Activated naive CD4-positive, alpha-beta T cell treated with anti-CD3 and anti-CD28 coated beads, Interleukin-2, amount 50 U/mL, for 72 hours (primary cell): ENCODE results near the gene CACFD1. TPM values are rescaled to one million over a fixed set of nuclear protein-coding genes. Genes with fewer than 3 reads are reported as not detected.

Experiments used
- ATAC-seq, 2 donors: fragments of 150-1000 bp; cut with Tn5 transposase; 2 replicates each; pipeline ENCODE4 v1.10.0; 2021; ENCODE audit warnings: mild to moderate bottlenecking in 2 of 2, moderate library complexity in 2 of 2
- DNase-seq, 2 donors: peaks; one replicate each; pipeline ENCODE4 v3.0.0; 2021 to 2022; ENCODE audit warnings: low spot score in 2 of 2
- H3K27ac Mint-ChIP-seq, 2 donors: one replicate each; pipeline ENCODE4 v1.8.0; 2022; ENCODE audit warnings: mild to moderate bottlenecking in 2 of 2, mixed read lengths in 2 of 2
- H3K36me3 Mint-ChIP-seq, 2 donors: one replicate each; pipeline ENCODE4 v1.8.0; 2022; ENCODE audit warnings: mixed read lengths in 2 of 2
- H3K9me3 Mint-ChIP-seq, 2 donors: one replicate each; pipeline ENCODE4 v1.8.0; 2022; ENCODE audit warnings: mixed read lengths in 2 of 2
- total RNA-seq, 2 donors: library from RNA; stranded (reverse); gene quantifications; one replicate each; pipeline ENCODE4 v1.2.3, GENCODE V29; 2022

Gene CACFD1
- 1 to 10 TPM in 1 of 2 donors, under 1 TPM in 1; 0.37 to 2.3 TPM for total RNA-seq

DNA sequence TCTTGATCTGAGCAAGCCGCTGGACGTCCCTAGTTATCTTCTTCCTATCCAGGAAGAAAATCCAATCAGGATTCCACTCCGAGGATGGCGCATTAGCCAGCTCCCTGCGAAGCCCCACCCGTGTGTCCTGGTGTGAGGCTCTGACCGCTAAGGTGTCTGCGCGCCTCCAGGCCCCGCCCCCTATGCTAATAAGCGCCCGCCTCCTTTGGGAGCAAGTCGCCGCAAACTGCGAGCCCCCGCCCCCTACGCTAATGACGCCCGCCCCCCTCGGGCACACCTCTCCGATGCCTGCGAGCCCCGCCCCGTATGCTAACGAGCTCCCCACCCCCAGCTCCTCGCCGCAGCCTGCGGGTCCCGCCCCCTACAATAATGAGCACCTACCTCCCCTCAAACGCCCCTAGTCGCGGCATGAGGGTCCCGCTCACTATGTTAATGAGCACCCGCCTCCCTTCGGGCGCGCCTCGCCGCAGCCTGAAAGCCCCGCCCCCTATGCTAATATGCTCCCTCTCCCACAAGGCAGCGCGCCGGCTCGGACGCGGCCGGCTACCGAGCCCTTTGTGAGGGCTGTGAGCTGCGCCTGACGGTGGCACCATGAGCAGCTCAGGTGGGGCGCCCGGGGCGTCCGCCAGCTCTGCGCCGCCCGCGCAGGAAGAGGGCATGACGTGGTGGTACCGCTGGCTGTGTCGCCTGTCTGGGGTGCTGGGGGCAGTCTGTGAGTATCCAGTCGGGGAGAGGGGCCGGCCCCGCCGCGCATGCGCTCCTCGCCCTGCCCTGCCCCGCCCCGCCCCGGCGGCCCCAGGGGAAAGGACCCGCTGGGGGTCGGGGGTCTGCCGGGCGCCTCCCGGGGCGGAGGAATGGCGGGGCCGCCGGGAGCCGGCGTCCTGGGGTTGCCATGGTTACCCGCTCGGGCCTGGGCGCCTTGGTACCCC is at the start of gene CACFD1:
Gene CACFD1 (plus strand): TSS at position 503 of the 929 bp plus-strand sequence. CDS start 89 bp downstream, at position 592.
- ATAC-seq = peak; percentile 87 to 89
- Mint-ChIP-seq H3K27ac (peak within 1 kb of the TSS; percentile 44 to 85), H3K36me3 (no peaks in the 10 kb centered on the region)

DNA sequence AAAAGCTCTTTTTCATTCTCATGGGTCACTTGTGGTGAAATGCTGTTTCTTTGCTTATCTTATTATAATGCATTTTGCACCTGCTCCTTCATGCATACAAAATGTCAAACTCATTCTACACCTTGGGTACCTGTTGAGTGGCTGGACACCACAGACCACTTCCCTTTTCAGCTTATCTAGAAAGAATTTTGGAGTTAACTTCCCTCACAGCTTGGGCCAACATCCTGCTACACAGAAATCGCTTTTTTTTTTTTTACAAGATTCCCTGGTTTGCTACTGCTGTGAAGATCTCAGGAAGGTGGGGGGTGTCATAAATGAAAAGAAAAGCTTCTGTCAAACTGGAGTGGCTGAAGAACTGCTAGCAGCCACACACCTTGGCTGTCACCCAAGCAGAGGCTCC is 44.6 kb upstream of the CACFD1 start:
- DNase-seq = no peak
- ATAC-seq = no peak
- H3K9me3 Mint-ChIP-seq = no peaks in the 10 kb centered on the region
- peaks cover 24 to 40% of the 10 kb centered on the region in 2 donors for H3K36me3 Mint-ChIP-seq
- H3K27ac Mint-ChIP-seq = peak overlapping the region; percentile 10 to 98

More for the DNA sequence above, at the start of gene CACFD1:
- peak; percentile 88 for DNase-seq
- no peaks in the 10 kb centered on the region for H3K9me3 Mint-ChIP-seq

DNA sequence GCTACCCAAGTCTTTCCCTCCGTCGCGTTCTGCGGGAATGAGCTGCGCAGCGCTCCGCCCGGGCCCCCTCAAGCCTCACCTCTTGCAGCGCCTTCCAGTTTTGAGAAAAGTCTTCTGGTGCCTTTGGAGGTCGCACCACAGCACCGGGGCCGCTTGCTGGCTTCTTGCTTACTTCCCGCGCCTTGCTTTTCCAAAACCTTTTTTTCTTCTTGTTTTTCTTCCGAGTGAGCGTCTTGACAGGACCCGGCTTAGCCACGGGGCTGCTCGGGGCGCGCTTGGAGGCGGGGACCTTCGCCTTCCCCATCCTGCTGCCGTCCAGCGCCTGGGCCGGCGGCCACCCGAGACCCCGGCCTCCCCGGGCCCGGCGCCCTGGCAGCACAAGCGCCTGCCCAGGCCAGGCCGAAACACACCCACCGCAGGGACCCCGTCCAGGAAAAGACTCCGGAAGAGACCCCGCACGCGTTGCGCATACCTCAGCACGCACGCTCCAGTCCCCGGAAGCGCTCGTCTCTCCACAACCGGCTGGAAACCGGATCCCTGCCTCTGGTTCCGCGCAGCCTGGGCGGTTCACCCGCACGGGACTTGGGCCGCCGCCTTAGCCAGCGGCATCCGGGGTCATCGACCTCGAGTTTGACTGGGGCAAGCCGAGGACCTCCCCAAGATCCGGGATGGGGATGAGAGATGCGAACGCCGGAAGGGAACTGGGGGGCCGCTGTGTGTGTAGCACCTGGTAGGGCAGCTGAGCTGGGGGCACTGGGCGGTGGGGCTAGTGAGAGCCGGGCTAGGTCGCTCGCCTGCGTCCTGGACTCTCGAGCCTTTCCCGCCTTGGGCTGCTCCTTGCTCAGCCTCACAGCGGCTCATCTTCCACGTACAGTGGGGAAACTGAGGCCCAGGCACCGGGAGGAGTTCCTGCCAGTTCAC is 42.0 kb upstream of the CACFD1 start, which contains the start of gene REXO4:
Gene REXO4 (minus strand): TSS at position 470 of the 921 bp plus-strand sequence. CDS start 166 bp downstream, at position 304.
- H3K9me3 Mint-ChIP-seq = no peaks in the 10 kb centered on the region
- peaks cover 20 to 40% of the 10 kb centered on the region in 2 donors for H3K36me3 Mint-ChIP-seq
- peak; percentile 84 to 92 for ATAC-seq
- H3K27ac Mint-ChIP-seq = peak within 1 kb of the TSS; percentile 97 to 98
- peak; percentile 86 to 93 for DNase-seq

DNA sequence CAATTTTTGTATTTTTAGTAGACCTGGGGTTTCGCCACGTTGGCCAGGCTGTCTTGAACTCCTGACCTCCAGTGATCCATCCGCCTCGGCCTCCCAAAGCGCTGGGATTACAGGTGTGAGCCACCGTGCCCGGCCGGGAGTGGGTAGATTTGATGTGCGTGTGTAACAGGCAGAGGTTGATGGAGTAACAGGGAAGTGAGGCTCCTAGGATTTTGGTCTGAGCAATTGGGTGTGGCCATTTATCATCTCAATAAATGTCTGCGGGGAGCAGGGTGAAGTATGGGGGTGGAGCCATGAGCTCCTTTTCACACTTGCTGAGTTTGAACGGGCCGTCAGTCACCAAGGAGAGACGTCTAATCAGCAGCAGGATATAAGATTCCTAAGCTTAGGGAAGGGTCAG is 40.8 kb upstream of the CACFD1 start:
- no peak for DNase-seq
- Mint-ChIP-seq H3K36me3 (peaks cover 20 to 40% of the 10 kb centered on the region in 2 donors), H3K27ac (peak overlapping the region; percentile 90 to 98), H3K9me3 (no peaks in the 10 kb centered on the region)
- no peak for ATAC-seq

DNA sequence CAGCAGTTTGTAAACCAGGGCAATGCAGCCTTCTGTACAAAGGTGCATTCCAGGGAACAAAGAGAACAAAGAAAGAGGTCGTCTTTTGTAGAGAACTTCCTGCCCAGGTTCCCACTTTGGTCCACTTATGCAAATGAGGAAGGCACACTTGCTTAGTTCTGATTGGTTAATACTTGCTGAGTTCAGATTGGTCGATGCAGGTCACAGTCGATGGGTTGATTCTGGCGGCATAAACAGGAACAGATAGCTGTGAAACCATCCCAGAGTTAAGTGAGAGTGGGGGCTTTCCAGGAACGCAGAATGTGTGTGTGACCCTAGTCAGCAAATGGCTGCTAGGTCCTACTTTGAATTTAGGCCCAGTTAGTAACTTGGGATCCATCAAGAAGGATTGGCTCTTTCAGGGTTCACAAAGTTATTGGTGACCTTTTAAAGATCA is 39.4 kb upstream of the CACFD1 start:
- no peak for ATAC-seq
- Mint-ChIP-seq H3K27ac (no peak overlapping the region), H3K36me3 (peaks cover 20 to 30% of the 10 kb centered on the region in 2 donors), H3K9me3 (no peaks in the 10 kb centered on the region)
- no peak for DNase-seq

DNA sequence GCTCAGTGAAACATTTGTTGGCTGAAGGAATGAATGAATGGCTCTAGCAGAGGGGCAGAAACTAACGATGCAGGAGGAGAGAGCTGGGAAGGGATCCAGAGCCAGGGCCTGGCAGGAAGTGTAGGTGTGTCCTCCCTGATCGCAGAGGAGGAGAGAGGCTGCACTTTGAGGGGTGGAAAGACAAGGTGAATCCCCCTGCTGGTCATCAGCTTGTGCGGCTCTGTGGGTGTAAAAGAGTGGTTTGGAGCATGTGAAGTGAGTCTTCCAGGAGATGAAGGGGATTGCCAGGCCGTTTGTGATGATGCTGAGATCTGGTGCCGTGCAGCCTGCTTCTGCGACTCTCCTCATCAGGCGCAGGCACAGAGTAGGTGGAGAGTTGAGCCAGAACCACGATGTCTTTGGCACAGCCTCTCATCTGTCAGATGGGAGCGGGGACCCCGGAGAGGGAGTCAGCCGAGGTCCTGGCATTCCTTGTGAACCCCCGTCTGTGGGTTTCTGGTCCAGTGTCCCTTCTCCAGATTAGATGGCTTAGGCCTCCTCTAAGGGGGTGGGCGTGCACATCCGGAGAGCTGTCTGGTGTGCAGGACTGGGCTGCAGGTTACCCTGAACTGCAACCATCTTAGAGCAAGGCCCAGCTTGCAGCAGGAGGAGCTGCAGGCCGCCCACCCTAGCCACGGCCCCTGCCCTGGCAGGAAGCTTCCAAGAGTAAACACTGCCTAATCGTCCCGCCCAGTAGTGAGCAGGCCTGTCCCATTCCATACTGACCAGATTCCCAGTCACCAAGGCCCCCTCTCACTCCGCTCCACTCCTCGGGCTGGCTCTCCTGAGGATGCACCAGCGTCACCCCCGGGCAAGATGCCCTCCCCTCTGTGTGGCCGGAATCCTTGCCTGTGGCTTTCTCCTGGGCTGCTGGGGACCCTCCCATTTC is 37.9 kb upstream of the CACFD1 start, which contains the start of gene ADAMTS13:
Gene ADAMTS13 (plus strand): TSS at position 753 of the 928 bp plus-strand sequence. CDS start 77 bp downstream, at position 830.
- Mint-ChIP-seq H3K9me3 (no peaks in the 10 kb centered on the region), H3K36me3 (peaks cover 15 to 17% of the 10 kb centered on the region in 2 donors), H3K27ac (peak within 1 kb of the TSS; percentile 40 to 76)
- peak; percentile 30 to 62 for DNase-seq
- peak; percentile 35 to 66 for ATAC-seq

DNA sequence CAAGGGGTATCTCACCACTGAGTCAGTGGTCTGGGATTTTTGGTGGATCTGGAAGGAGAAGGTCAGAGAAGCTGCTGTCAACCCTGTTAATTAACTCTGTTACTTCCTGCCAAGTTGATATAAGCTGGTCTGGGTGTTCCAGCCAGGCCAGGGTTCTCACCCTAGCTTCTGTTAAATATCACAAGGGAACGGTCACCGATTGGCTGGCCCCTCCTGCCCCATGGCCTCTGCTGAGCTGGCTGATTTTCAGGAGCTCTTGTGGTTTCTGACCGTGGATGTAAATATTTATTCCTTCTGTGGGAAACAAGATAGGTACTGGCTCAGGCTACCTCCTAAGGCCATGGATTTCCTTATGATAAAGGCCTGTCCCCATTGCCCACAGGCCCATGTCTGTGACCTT is 36.6 kb upstream of the CACFD1 start:
- no peak for ATAC-seq
- Mint-ChIP-seq H3K27ac (peak overlapping the region in 1 of 2 donors; percentile 2), H3K36me3 (peaks cover 3% of the 10 kb centered on the region in 2 donors)

DNA sequence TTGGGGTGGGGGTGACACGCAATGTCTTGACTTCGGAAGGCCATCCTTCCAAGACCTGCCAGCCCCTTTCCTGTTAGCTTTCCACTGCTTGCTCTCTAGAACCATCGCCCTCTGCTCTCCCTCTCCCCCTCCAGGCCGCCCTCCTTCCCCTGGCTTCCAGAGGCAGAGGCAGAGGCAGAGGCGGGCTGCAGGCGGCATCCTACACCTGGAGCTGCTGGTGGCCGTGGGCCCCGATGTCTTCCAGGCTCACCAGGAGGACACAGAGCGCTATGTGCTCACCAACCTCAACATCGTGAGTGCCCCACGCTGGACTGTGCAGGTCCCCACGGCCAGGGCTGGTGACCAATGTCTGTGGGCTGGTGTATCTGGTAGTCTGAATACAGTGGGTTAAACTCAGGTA is 35.6 kb upstream of the CACFD1 start:
- no peaks in the 10 kb centered on the region for H3K36me3 Mint-ChIP-seq
- no peaks in the 10 kb centered on the region for H3K9me3 Mint-ChIP-seq
- DNase-seq (no peak), ATAC-seq (no peak)
- no peak overlapping the region for H3K27ac Mint-ChIP-seq

More for the DNA sequence above, 36.6 kb upstream of the CACFD1 start:
- no peak for DNase-seq
- no peaks in the 10 kb centered on the region for H3K9me3 Mint-ChIP-seq

DNA sequence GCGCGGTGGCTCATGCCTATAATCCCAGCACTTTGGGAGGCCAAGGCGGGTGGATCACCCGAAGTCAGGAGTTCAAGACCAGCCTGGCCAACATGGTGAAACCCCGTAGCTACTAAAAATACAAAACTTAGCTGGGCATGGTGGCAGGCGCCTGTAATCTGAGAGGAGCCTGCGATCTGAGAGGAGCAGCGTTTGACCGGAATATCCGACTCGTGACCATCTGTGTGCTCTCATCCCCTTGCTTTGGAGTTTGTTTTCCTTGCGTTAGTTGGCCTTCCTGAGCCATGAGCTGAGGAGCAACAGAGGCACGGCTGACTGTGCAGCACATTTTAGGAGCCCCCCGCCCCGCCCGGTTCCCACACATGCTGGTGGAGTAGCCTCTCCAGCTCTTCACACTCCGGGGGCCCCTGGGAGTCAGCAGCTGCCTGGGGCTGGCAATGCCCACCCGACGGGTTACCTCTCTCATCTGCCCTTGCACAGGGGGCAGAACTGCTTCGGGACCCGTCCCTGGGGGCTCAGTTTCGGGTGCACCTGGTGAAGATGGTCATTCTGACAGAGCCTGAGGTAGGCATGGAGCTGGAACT is 34.6 kb upstream of the CACFD1 start:
- Mint-ChIP-seq H3K36me3 (no peaks in the 10 kb centered on the region), H3K9me3 (no peaks in the 10 kb centered on the region), H3K27ac (no peak overlapping the region)
- no peak for ATAC-seq
- no peak for DNase-seq

DNA sequence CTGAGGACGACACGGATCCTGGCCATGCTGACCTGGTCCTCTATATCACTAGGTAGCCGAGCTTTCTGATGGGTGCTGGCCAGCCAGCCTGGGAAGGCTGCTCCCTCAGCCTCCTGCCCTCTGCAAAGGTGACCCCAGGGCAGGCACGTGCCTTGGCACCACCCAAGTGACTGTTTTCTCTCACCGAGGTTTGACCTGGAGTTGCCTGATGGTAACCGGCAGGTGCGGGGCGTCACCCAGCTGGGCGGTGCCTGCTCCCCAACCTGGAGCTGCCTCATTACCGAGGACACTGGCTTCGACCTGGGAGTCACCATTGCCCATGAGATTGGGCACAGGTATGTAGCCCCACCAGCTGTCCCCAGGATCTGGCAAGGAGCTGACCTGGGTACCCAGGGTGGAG is 33.8 kb upstream of the CACFD1 start:
- no peak for ATAC-seq
- Mint-ChIP-seq H3K36me3 (no peaks in the 10 kb centered on the region), H3K27ac (no peak overlapping the region), H3K9me3 (no peaks in the 10 kb centered on the region)
- no peak for DNase-seq

DNA sequence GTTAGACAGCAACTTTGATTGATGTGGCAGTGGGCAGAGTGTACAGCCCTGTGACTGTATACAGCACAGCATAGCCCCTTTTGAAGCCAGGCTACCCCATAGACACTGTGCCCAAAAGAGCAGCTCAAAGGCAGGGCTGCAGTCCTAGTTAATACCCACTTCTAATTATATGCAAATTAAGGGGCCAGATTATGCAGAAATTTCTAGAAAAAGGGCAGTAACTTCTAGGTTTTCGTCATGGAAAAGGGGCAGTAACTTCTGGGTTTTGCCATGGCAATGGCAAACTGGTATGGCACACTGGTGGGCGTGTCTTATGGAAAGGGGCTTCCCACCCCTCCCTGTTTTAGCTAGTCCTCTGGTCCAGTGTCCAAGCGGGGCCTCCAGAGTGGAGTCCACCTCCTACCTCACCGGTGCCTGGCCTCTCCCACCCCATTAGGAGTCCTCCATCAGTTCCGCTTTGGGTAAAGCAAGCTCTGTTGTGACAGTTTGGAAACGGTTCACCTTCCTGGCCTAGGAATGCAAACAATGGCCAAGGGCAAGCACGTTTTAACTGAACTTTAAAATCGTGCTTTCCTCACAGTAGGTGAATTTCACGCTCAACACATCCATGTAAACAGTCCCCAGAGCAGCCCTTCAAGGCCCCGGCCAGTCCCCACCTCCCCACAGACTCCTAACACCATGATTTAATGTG is 32.0 kb upstream of the CACFD1 start:
- Mint-ChIP-seq H3K27ac (no peak overlapping the region), H3K36me3 (no peaks in the 10 kb centered on the region), H3K9me3 (no peaks in the 10 kb centered on the region)
- ATAC-seq (no peak), DNase-seq (no peak)

DNA sequence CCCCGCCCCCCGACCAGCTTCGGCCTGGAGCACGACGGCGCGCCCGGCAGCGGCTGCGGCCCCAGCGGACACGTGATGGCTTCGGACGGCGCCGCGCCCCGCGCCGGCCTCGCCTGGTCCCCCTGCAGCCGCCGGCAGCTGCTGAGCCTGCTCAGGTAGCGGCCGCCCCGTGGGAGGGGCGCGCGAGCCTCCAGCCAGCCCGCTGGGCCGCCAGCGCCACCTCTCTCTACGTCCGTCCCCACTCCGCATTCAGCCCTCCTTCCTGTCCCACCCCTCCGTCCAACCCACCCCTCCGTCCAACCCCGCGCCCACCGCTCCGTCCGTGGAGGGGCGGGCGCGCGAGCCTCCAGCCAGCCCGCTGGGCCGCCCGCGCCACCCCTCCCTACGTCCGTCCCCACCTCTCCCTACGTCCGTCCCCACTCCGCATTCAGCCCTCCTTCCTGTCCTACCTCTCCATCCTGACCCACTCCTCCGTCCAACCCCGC is 31.1 kb upstream of the CACFD1 start:
- Mint-ChIP-seq H3K36me3 (no peaks in the 10 kb centered on the region), H3K9me3 (no peaks in the 10 kb centered on the region), H3K27ac (no peak overlapping the region)
- DNase-seq (no peak), ATAC-seq (peak; percentile 24 to 54)

DNA sequence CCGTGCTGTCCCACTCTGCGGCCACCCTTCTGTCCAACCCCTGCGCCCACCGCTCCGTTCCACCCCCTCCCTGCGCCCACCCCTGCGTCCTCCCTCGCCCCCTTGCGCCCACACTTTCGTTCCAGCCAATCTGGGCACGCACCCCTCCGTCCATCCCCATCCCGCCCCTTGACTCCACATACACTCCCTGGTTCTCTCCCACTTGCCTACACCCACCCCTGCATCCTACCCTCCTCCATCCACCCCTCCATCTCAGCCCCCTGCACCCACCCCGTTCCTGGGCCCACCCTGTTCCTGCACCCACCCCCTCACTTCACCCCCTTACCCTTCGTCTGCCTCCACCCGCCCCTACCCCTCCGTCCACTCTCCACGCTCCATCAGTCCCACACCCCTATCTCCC is 30.6 kb upstream of the CACFD1 start:
- Mint-ChIP-seq H3K36me3 (no peaks in the 10 kb centered on the region), H3K9me3 (no peaks in the 10 kb centered on the region), H3K27ac (no peak overlapping the region)
- DNase-seq = no peak
- no peak for ATAC-seq

DNA sequence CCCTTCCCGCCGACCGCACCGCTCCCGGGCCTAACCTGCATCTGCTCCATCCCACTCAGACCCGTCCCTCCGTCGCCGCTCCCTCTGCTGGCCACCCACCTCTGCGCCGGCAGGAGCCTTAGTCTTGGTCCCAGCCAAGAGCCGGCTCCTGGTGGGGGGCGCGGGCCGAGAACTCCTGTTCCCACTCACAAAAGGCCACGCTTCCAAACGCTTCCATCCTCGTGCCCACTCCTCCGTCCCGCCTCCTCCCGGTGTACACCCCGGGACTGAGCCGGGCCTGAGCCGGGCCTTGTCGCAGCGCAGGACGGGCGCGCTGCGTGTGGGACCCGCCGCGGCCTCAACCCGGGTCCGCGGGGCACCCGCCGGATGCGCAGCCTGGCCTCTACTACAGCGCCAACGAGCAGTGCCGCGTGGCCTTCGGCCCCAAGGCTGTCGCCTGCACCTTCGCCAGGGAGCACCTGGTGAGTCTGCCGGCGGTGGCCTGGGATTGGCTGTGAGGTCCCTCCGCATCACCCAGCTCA is 30.1 kb upstream of the CACFD1 start:
- Mint-ChIP-seq H3K27ac (no peak overlapping the region), H3K36me3 (no peaks in the 10 kb centered on the region), H3K9me3 (no peaks in the 10 kb centered on the region)
- ATAC-seq (peak in 1 of 2 donors; percentile 20), DNase-seq (no peak)
